Activated B cell treated with CpG ODN at 0.5 μM for 24 hours (primary cell): Measurements from ENCODE around the gene SBK2. TPM values are rescaled to one million over a fixed set of nuclear protein-coding genes. Genes with fewer than 3 reads are reported as not detected.

ENCODE experiments used
- ATAC-seq: fragments of 200-7000 bp; cut with Tn5 transposase; one replicate; pipeline ENCODE4 v1.10.0; 2021; ENCODE audit warnings: low read depth, mild to moderate bottlenecking, moderate library complexity
- CTCF ChIA-PET: fragments of 350-600 bp; sonication (Branson Sonifier 250); formaldehyde crosslinking; loops from one replicate; lab custom pipeline; 2021; ENCODE audit warnings: antibody characterized with exemption; lab: Charles Lee
- POLR2A ChIA-PET: fragments of 350-600 bp; sonication (Branson Sonifier 250); formaldehyde crosslinking; loops from one replicate; lab custom pipeline; 2021; ENCODE audit warnings: antibody characterized with exemption; lab: Charles Lee
- DNase-seq: peaks from one replicate; pipeline ENCODE4 v3.0.0; 2022
- H3K27ac Mint-ChIP-seq: one replicate; pipeline ENCODE4 v1.8.0; 2020; ENCODE audit warnings: mixed read lengths
- H3K27me3 Mint-ChIP-seq: one replicate; pipeline ENCODE4 v1.8.0; 2021; ENCODE audit warnings: mixed read lengths
- H3K36me3 Mint-ChIP-seq: one replicate; pipeline ENCODE4 v1.8.0; 2021; ENCODE audit warnings: low read depth, mixed read lengths
- H3K4me1 Mint-ChIP-seq: one replicate; pipeline ENCODE4 v1.8.0; 2021; ENCODE audit warnings: mixed read lengths
- H3K4me3 Mint-ChIP-seq: one replicate; pipeline ENCODE4 v1.8.0; 2020; ENCODE audit warnings: mild to moderate bottlenecking, mixed read lengths
- H3K9me3 Mint-ChIP-seq: one replicate; pipeline ENCODE4 v1.8.0; 2020; ENCODE audit warnings: mixed read lengths
- CTCF ChIP-seq: fragments of 200-600 bp; IDR thresholded peaks from one replicate; pipeline ENCODE4 v1.8.0; 2022; ENCODE audit warnings: antibody characterized with exemption, mild to moderate bottlenecking
- intact Hi-C: fragments of 100-400 bp; cut with micrococcal nuclease; formaldehyde crosslinking; loops from one replicate; pipeline ENCODE4 v1.15.1; 2024
- total RNA-seq: library from RNA; stranded (reverse); gene quantifications from 2 replicates; pipeline ENCODE4 v1.2.3, GENCODE V29; 2022

SBK2 gene
- total RNA-seq, 1 donor from 2014 or later: not detected

GRCh38 chr19:55479045-55479444, 57.9 kb downstream of the SBK2 start:
- H3K27ac Mint-ChIP-seq: no peak overlapping the region
- no peak overlapping the region for H3K4me3 Mint-ChIP-seq
- intact Hi-C loops: no loop called here
- ChIA-PET CTCF (interaction anchor here (0.7 to 4.3 kb wide), 3 partner anchors 11 to 193 kb away, joined by 3 to 29 read pairs (median 3); no protein-coding TSS in a partner anchor), POLR2A (no interaction called here)
- H3K36me3 Mint-ChIP-seq: peaks cover 12% of the 10 kb centered on the region
- H3K4me1 Mint-ChIP-seq: peaks cover 33% of the 10 kb centered on the region
- H3K9me3 Mint-ChIP-seq: no peaks in the 10 kb centered on the region
- no peak for TF ChIP-seq CTCF
- no peak for ATAC-seq
- H3K27me3 Mint-ChIP-seq: no peaks in the 10 kb centered on the region
- no peak for DNase-seq

Other genes starting within 250 kb of the SBK2 start
- gene TMEM150B, start 211.8 kb downstream of the SBK2 start, total RNA-seq: not detected in 2 replicates
- gene KMT5C, start 197.3 kb downstream of the SBK2 start, total RNA-seq: 7.2 and 8.1 TPM in 2 replicates
- not detected in 2 replicates for gene COX6B2, start 182.4 kb downstream of the SBK2 start, total RNA-seq
- not detected in 2 replicates for gene GARIN5B, start 173.9 kb downstream of the SBK2 start, total RNA-seq
- not detected in 2 replicates for gene IL11, start 166.7 kb downstream of the SBK2 start, total RNA-seq
- not detected in 2 replicates for gene TMEM190, start 160.3 kb downstream of the SBK2 start, total RNA-seq
- gene TMEM238, start 152.8 kb downstream of the SBK2 start, total RNA-seq: 3.8 and 4.9 TPM in 2 replicates
- 3,790 and 4,042 TPM in 2 replicates for gene RPL28, start 151.2 kb downstream of the SBK2 start, total RNA-seq
- gene UBE2S, start 129.3 kb downstream of the SBK2 start, total RNA-seq: 29.6 and 34.6 TPM in 2 replicates
- not detected in 2 replicates for gene SHISA7, start 93.8 kb downstream of the SBK2 start, total RNA-seq
- gene ISOC2, start 75.5 kb downstream of the SBK2 start, total RNA-seq: 28.7 and 29.0 TPM in 2 replicates
- not detected in 2 replicates for gene C19orf85, start 72.4 kb downstream of the SBK2 start, total RNA-seq
- 10.4 and 12.7 TPM in 2 replicates for gene ZNF628, start 60.5 kb downstream of the SBK2 start, total RNA-seq
- 10.9 and 13.8 TPM in 2 replicates for gene NAT14, start 51.9 kb downstream of the SBK2 start, total RNA-seq
- 0.17 and 0.20 TPM in 2 replicates for gene SSC5D, start 48.7 kb downstream of the SBK2 start, total RNA-seq
- gene SBK3, start 8.4 kb upstream of the SBK2 start, total RNA-seq: not detected in 2 replicates
- gene ZNF579, start 43.7 kb upstream of the SBK2 start, total RNA-seq: 10.3 and 10.9 TPM in 2 replicates
- 17.5 and 21.2 TPM in 2 replicates for gene FIZ1, start 62.4 kb upstream of the SBK2 start, total RNA-seq
- gene ZNF524, start 63.2 kb upstream of the SBK2 start, total RNA-seq: 12.6 and 16.1 TPM in 2 replicates
- gene ZNF865, start 68.5 kb upstream of the SBK2 start, total RNA-seq: 17.2 and 18.9 TPM in 2 replicates
- gene ZNF784, start 87.4 kb upstream of the SBK2 start, total RNA-seq: 8.7 and 8.9 TPM in 2 replicates
- 55.0 and 81.2 TPM in 2 replicates for gene ZNF580, start 103.9 kb upstream of the SBK2 start, total RNA-seq
- gene ZNF581, start 106.5 kb upstream of the SBK2 start, total RNA-seq: 42.7 and 46.5 TPM in 2 replicates
- gene CCDC106, start 111.1 kb upstream of the SBK2 start, total RNA-seq: 14.0 and 14.4 TPM in 2 replicates
- gene U2AF2, start 117.9 kb upstream of the SBK2 start, total RNA-seq: 256 and 273 TPM in 2 replicates
- gene EPN1, start 138.1 kb upstream of the SBK2 start, total RNA-seq: 56.6 and 65.2 TPM in 2 replicates
- not detected in 2 replicates for gene NLRP9, start 201.3 kb upstream of the SBK2 start, total RNA-seq
- gene RFPL4A, start 222.0 kb upstream of the SBK2 start, total RNA-seq: not detected in 2 replicates
- not detected in 2 replicates for gene RFPL4AL1, start 232.0 kb upstream of the SBK2 start, total RNA-seq